Left forelimb (tissue), 1 donor: ENCODE data around the gene HHATL.

ENCODE experiments used
- DNase-seq: peaks from one replicate; pipeline ENCODE4 v3.0.0-alpha.2; 2018; ENCODE audit warnings: low spot score

Gene HHATL

GRCh38 chr3:42697289-42698051 is 5.1 kb downstream of the HHATL start:
- DNase-seq = peak; percentile 54

GRCh38 chr3:42696356-42697288 is 6.0 kb downstream of the HHATL start:
- peak; percentile 49 for DNase-seq

- peak; percentile 36 for DNase-seq
Measured at GRCh38 chr3:42694366-42694765, 8.2 kb downstream of the HHATL start.

GRCh38 chr3:42693530-42693930 is 9.1 kb downstream of the HHATL start:
- DNase-seq = peak; percentile 55

- DNase-seq = peak; percentile 44
Measured at GRCh38 chr3:42692667-42693529, 9.7 kb downstream of the HHATL start.

GRCh38 chr3:42691816-42692666 is 10.6 kb downstream of the HHATL start:
- DNase-seq = peak; percentile 54

- DNase-seq = no peak
Measured at GRCh38 chr3:42690766-42691680, 11.6 kb downstream of the HHATL start.

- DNase-seq = no peak
Measured at GRCh38 chr3:42690191-42690590, 12.4 kb downstream of the HHATL start.

GRCh38 chr3:42689421-42690014 is 13.1 kb downstream of the HHATL start:
- no peak for DNase-seq

GRCh38 chr3:42688487-42689420 is 13.8 kb downstream of the HHATL start:
- DNase-seq = no peak

- DNase-seq = no peak
Measured at GRCh38 chr3:42688016-42688415, 14.6 kb downstream of the HHATL start.

GRCh38 chr3:42686832-42687650 is 15.6 kb downstream of the HHATL start:
- DNase-seq = no peak

GRCh38 chr3:42685891-42686820 is 16.4 kb downstream of the HHATL start:
- DNase-seq = no peak

GRCh38 chr3:42685363-42685881 is 17.2 kb downstream of the HHATL start, which contains the start of gene KLHL40:
Gene KLHL40 (plus strand): TSS chr3:42685537. CDS start chr3:42685619, 82 bp downstream.
- DNase-seq = no peak

- DNase-seq = no peak
Measured at GRCh38 chr3:42684632-42685362, 17.8 kb downstream of the HHATL start.
